HG03060 (cell line): ENCODE measurements around the gene FAT1.

ENCODE experiments used
- ATAC-seq: cut with Tn5 transposase; IDR thresholded peaks from one replicate; pipeline ENCODE4 v1.9.1; 2021; ENCODE audit warnings: low read depth, moderate number of reproducible peaks; ENCODE audit not compliant: unreplicated experiment

The FAT1 gene

DNA sequence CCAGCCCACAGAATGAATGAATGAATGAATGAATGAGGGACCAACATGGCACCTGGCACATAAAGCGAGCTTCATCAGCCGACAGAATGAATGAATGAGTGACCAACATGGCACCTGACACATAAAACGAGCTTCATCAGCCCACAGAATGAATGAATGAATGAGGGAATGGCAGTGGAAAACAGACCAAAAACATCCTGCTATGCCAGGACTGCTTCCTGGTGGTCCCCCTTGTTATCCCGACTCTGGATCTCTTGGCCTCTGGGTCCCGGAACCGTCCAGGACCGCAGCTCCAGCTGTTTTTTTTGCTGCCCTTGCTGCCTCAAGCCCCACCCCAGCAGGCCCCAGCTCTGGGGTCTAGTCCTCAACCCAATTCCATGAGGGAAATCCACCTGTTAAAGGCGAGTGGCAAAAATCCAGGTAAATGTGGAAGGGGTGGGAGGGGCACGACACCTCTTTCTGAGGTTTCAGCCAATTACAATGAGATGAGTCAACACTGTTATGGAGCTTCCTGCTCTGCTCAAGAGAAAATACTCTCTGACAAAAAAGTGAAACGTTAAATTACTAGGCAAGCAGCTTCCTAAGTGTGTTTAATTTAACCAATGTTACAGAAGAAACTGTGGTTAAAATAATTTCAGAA lies 96.3 kb downstream of the FAT1 start:
- no peak for ATAC-seq

DNA sequence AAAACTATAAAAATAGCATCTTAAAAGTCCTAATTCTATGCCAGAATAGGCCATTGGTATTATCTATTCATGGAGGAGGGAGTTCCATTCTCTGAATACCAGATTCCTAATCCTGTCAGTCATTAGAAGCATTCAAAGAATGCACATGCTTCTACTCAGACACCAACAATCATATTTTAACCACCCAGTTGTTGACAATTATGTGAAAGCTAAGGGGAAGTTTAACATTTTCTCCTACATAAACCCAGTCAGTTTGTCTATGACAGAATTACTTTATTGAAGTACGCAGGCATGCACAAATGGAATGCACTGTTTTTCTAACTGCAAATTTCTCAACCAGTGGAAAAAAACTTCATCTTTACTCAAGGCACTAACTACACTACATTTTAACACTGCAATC lies 98.7 kb downstream of the FAT1 start:
- ATAC-seq = no peak

DNA sequence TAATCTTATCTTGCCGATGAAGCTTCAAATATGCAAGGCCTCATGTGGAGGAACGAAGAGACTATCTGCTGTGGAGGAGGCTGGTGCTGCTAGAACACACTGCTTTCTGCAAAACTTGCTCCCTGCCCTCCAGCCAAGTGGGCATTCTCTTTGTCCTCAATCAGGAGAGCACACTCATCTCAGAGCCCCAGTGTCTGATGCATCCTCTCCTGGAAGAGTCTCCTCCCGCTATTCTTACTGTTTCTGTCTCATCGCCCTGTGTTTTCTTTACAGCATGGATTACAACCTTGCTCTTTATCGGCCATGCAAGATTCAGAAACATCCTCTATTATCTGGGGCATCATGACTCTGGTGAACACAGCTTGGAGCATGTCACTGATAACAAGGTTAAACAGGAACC lies 100.1 kb downstream of the FAT1 start:
- no peak for ATAC-seq

DNA sequence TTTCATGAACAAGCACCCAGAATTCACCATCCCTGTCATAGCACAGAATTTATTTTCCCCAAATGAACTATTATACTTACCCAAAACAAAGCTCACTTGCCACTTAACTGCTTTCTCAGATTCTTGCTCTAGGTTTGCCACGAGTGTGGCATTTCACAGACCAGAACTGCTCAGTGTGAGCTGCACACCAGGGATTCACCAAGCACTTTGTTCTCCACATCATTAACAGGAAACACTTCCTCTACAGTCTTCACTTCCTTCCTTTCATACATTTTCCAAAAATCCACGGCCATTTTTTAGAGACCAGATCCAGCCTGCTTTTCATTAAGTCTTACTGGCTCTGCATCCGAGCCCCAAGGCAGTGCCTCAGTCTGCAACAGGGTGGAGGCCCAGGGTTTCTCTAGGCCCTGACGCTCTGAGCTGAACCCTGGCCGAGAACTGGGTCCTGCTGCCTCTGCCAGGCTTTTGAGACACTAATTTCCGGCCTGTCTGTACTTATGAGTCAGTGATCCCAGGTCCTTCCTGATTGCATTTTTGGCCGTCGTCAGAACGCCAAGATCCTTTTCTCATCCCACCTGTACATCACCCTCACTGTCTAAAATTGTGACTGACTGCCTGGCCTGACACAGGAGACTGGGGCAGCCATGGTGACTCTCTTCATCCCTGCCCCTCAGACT lies 100.7 kb downstream of the FAT1 start:
- no peak for ATAC-seq

DNA sequence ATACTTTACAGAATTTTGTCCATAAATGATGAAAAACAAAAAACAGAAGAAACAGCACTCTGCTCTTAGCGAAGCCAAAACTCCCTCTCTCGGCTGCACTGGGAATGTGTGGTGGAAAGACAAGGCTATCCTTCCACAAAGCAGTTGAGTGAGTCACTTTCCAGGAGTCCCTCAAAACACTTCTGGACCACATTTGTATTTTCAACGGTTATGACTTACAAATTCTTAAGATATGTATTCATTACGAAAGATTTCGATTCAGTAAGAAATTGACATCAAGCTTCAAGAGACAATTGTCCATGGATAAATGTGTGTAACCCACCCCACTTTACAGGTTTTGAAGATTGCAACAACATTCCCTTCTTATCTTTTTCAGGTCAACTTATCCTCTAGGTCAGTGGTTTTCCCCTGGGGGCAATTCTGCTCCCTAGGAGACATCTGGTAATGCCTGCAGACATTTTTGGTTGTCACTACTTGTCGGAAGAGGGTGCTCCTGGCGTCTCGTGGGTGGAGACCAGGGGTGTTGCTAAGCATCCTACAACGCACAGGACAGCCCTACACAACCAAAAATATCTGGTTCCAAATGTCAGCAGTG lies 101.6 kb downstream of the FAT1 start:
- no peak for ATAC-seq

DNA sequence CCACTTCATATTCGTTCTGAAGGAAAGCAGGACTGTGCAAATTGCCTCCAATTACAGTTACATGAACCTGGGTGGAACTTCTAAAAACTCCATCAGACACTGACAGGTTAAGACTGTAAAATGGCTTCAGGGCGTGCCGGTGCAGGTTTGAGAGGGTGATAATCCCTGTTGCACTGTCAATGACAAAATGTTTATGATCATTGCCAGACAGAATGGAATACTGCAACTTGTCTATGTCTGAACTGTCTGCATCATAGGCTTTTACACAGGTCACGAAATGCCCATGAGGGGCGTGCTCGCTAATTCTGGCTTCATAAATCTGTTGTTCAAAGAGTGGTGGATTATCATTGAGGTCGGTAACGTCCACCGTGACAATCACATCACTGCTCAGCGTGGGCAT lies 104.6 kb downstream of the FAT1 start:
- ATAC-seq = no peak

DNA sequence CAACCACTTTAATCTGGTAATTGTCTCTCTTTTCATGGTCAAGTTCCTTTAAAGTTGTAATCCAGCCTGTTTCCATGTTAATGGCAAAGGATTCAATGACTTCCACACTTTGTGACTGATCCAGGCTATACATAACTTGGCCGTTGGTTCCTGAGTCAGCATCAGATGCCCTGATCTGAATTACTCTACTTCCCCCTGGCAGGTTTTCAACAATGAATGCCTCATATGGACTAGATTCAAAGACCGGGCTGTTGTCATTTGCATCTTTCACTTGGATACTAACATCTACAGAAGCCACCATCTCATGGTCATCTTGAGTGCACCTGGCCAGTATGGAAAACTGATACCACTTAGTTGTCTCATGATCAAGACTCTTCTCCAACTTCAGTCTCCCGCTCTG lies 105.7 kb downstream of the FAT1 start:
- ATAC-seq = no peak

DNA sequence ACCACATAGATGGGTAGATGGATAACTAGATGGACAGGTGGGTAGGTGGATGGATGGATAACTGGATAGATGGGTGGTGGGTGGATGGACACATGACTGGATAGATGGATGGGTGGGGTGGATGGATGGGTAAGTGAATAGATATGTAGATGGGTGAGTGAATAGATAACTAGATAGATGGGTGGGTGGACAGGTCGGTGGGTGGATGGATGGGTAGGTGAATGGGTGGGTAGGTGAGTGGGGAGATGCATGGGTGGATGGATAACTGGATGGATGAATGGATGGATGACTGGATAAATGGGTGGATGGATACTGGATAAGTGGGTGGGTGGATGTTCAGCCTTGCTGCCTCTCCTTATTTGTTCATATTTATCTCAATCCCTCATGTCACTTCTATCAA lies 116.2 kb downstream of the FAT1 start:
- no peak for ATAC-seq

DNA sequence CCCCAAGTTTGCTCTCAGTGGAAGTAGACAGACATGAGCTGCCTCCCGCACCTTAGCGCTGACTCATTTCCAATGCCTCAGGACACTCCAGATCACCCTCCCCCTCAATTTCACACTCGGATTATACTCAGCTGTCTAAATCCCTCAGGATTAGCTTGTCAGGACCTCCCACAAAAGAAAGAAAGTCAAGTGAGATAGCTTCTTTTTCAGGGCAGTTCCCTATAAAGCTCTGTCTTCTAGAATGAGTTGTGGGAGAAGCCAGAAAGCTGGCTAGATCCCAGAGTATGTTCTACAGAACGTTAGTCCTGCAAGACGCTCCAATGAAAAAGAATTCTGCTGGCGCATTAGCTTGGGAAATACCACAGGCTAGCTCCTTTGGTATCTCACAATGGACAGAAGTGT lies 117.1 kb downstream of the FAT1 start:
- ATAC-seq = no peak

DNA sequence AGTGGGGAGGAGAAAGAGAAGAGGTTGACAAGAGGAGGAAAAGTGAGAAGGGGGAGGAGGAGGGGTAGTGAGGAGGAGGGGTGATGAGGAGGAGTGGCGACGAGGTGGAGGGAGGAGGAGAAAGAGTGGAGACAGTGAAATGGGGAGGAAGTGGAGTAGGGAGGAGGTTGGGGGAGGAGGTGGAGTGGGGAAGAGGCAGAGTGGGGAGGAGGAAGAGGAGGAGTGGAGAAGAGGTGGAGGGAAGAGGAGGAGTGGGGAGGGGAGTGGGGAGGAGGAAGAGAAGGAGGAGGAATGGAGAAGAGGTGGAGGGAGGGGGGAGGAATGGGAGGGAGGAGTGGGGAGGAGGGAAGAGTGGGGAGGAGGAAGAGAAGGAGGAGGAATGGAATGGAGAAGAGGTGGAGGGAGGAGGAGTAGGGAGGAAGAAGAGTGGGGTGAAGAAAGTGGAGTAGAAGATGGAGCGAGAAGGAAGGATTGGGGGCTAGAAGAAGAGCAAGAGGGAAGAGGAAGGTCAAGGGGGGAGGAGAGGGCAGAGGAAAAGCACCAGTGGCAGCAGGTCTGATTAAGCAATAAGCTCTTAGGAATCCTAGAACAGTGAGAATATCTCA lies 118.3 kb downstream of the FAT1 start:
- no peak for ATAC-seq

DNA sequence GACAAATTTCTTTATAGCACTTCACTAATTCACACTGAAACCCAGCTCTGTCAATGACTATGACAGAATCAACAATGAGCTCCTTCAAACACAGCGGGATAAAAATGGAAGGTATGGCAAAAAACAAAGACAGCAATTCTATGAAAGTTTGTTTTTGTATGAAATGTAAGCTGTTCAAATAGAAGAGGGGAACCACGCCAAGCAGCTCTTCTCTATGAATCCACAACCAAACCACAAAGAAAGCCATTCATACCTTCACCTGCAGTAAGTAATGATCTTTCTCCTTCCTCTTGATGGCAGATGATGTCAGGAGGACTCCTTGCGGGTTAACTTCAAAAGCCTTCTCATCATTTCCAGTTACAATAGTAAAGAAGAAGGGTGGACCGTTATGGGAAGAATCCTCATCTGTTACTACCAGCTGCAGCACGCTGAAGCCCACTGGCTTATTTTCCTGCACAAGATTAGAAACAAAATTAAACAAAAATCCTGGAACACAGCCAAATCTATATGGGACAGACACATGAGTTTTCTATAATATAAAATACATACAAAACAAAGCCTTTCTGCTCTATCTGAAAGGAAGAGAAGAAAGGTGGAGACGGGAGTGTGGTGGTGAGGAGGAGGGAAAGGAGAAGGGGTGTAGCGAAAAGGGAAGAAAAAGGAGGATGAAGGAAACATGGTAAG lies 119.4 kb downstream of the FAT1 start:
- ATAC-seq = no peak

DNA sequence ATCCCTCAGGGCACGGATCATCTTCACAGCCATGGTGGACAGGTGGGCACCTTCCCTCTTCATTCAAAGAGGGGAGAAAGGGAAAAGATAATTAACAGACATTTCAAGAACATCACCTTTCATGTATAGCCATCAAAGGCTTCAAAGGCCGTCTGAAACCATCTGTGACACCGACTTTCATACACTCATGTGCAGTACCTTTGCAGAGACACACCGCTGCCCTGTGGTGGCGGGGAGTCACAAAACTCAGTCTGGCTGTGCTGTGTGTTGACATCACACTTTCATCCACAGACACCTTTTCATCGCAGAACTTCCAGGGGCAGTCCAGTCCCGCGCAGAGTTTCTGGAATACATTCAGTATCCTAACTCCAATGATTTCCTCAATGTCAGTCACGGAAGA lies 120.7 kb downstream of the FAT1 start:
- ATAC-seq = no peak

DNA sequence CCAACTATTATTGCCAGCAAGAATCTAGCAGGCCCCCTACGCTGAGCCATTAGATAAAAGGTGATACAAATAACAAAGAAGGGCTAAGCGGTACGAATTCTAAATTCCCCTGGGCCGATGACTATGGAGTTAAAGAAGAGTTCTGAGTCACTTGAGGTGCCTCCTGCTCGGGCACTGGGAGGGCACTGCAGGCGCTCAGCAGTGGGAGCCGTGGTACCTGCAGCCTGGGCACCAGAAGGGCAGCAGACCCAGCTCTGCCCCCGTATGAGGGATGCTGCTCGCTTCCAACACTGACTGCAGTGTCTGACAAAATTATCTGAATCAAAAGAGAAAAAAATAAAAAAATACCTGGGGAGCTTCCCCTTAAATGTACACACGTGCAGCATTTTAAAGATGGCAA lies 124.2 kb downstream of the FAT1 start:
- no peak for ATAC-seq

DNA sequence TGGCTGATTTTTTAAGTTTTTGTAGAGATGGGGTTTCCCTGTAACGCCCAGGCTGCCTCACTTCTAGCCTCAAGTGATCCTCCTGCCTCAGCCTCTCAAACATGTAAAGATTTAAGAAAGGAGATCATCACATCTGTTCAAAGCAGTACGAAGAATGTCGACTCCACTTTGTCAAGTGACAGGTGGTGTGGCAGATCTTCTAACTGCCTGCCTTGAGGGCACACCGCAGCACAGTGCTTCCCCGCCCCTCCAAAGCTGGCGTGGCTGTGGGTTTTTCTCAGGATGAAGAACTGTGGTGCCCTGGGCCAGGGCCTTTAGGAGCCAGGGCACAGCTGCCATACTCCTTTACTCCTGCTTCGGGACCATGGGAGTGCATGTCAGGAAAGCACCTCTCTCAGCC lies 125.0 kb downstream of the FAT1 start:
- no peak for ATAC-seq

DNA sequence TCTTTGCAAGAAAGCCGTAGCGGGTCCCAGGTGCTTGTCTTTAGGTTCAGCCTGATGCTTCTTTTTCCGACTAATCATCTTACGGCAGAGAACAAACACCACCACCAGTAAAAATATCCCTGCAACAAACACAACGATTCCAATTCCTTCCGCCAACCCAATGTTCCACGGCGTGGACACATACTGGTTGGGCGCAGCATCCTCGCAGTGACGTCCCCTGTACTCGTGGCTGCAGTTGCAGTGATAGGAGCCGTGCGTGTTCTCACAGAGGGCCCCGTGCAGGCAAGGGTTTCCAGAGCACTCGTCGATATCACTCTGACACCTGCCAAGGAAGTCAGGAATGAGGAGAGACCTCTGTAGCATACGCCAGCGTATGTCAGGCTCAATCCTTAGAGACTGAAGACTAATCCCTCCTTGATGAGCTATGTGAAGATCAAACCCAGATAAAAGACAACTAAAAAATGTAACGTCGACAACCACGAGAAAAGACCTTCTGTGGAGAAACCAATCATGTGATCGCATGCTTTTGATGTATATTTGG lies 126.7 kb downstream of the FAT1 start:
- no peak for ATAC-seq

DNA sequence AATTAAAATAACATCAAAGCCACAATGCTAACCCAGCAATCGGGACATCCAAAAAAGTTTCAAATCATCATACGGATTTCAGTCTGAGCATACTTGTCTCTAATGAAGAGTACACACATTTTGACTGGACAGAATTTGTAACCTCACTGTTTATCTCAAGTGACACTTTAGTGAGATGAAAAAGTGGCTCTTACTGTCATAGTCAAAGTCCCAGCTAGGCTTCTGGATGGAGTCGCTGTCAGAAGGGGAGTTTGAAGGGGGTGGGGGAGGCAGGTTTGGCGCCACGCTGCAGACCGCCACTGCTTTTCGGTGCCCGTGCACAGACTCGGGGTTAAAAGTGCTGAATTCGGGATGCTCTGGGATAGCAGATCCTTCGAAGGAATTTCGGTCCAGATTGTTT lies 127.3 kb downstream of the FAT1 start:
- no peak for ATAC-seq

DNA sequence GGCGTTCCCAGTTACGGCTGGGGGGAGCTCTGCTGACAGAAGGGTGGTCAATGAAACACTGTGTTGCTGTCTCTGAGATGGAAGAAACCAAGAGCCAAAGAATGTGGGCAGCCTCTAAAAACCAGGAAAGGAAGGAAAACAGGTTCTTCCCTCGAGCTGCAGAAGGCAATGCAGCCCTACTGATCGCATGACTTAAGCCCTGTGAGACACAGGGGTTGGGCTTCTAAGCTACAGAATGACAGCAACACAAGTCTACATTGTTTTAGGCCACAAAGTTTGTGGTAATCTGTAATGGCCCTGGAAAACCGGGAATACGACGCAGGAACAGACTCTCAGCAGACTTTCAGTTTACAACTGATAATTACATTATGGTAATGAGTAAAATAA lies 130.1 kb downstream of the FAT1 start:
- no peak for ATAC-seq

DNA sequence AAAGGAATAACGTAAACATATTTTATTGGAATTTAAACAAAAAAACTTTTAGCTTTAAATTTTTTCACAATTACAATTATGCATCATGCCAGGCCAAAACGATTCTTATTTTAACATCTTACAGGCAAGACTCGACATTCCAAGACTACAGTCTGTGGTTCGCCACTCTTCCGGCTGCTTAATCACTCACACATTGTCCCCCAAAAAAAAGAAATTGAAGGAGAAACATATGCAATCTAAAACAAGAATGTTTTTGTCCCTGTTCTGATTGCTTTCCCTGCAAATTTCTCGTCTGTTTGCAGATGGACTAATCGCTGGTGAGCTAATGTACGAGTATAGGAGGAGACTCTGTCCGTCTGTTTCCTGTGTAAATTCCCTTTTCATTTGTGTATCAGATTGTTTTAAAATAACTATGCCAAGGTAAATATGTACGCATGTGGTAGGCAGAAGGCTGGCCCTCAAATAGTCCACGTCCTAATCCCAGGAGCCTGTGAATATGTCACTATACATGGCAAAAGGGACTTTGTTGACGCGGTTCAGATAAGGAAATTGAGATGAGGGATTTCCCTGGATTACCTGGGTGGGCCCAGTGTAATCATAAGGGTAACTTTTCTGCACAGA lies 130.6 kb downstream of the FAT1 start:
- no peak for ATAC-seq

DNA sequence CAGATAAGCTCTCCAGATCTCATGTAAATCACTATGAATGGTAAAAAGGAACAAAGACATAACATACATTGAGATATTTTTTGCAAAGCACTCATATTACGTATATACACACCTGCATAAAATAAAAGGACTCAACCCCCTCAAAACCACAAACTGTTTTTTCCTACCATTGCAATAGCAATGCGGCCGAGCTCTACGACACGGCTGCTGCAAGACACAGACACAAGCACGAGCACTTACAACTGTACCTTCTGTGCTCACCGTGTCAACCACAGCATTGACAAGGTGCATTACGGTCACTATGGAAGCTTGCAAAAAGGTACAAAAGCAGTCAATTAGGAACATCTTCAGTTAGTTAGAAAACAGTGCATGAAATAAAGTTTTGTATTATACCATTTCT lies 131.2 kb downstream of the FAT1 start:
- ATAC-seq = no peak

DNA sequence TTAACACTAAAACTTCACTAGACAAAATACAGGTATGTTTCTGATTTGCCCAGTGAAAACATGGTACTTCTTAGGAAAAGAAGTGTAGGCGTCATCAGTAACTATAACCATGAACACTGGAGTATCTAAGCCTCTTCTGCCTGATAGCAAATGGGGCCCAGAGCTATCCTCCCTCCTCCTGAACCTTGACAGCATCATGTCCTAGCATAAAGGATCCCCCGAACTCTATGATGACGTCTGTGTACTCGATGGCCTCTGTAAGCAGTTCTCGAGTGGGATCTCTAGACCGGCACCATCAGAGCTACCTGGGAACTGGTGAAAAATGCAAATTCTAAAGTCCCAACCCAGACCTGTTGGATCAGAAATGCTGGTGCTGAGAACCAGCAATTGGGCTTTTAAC lies 132.0 kb downstream of the FAT1 start:
- ATAC-seq = no peak

DNA sequence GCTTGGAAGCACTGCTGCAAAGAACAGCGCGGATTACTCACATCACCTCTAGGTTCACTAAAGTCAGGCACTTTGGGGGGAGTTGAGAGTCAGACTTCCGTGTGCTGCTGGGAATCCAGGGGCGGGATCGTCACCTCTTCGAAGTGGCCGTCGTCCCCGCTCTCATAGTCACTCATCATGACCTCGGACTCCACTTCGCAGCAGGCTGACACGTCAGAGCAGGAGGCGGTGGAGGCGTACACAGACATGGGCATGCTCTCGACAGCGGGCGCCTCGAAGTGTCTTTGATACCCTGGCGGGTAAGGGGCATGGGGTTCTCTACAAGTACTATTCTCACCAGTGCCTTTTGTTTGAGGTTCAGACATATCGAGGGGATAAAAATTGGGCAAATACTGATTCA lies 135.2 kb downstream of the FAT1 start:
- no peak for ATAC-seq
